GM21447 (cell line): ENCODE data around the gene SGTA.
"Not testable (repeated sequence)": the region's sequence is repeated elsewhere in the genome, so short reads cannot be mapped to it uniquely, and the experiment has no call there.

Experiments
- ATAC-seq: cut with Tn5 transposase; IDR thresholded peaks from one replicate; pipeline ENCODE4 v1.9.1; 2021; ENCODE audit not compliant: unreplicated experiment

SGTA gene

DNA sequence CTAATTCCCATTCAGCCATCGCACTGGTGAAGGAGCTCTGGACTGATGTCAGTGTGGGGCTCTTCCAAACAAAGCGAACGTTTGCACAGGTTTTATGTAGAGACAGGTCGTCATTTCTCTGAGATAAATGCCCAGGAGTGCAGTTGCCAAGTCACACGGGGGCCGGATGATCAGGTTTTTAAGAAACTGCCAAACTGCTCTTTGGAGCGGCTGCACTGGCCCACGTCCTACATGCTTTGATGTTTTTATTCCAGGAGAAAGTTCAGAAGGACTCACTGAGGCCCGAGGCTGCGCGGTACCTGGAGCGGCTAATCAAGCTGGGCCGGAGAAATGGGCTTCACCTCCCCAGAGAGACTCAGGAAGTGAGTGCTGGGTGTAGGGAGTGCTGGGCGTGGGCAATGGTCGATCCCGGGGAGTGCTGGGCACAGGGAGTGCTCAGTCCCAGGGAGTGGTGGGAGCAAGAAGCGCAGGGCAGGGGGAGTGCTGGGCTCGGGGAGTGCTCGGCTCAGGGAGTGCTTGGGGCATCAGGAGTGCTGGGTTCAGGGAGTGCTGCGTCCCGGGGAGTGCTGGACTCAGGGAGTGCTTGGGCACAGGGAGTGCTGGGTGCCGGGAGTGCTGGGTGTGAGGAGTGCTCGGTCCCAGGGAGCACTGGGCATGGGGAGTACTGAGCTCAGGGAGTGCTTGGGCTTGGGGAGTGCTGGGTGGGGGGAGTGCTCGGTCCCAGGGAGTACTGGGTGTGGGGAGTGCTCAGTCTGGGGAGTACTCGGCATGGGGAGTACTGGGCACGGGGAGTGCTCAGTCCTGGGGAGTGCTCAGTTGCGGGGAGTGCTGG lies 13.0 kb upstream of the SGTA start:
- ATAC-seq, result no peak

DNA sequence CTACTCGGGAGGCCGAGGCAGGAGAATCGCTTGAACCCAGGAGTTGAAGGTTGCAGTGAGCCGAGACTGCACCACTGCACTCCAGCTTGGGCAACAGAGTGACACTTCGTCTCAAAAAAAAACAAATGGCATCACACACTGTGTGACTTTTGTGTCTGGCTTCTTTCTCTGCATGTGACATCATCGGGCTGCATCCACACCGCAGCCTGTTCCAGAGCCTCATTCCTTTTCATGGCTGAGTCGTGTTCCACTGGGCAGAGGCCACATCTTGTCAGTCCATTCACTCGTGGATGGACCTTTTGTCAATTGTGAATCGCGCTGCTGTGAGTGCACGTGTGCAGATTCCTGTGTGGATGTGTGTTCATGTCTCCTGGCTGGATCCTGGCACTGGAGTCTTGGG lies 10.5 kb upstream of the SGTA start:
- no peak for ATAC-seq

DNA sequence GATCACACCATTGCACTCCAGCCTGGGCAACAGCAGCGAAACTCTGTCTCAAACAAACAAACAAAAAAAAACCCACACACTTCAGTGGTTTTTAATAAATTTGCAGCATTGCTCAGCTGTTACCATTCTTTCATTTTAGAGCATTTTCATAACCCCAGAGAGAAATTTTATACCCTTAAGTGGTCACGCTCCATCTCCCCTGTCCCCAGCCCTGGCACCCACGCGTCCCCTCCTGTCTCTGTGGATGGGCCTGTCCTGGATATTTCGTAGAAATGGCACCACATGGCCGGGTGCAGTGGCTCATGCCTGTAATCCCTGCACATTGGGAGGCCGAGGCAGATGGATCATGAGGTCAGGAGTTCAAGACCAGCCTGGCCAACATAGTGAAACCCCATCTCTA lies 10.1 kb upstream of the SGTA start:
- ATAC-seq, result no peak

DNA sequence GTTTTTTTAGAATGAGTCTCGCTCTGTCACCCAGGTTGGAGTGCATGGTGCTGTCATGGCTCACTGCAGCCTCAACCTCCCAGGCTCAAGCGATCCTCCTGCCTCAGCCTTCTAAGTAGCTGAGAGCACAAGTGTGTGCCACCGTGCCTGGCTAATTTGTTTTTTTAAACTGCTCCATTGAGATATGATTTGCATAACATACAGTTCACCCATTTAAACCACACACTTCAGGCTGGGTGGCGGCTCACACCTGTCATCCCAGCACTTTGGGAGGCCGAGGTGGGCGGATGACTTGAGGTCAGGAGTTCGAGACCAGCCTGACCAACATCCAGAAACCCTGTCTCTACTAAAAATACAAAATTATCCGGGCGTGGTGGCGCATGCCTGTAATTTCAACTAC lies 9.6 kb upstream of the SGTA start:
- ATAC-seq, result not testable (repeated sequence)

DNA sequence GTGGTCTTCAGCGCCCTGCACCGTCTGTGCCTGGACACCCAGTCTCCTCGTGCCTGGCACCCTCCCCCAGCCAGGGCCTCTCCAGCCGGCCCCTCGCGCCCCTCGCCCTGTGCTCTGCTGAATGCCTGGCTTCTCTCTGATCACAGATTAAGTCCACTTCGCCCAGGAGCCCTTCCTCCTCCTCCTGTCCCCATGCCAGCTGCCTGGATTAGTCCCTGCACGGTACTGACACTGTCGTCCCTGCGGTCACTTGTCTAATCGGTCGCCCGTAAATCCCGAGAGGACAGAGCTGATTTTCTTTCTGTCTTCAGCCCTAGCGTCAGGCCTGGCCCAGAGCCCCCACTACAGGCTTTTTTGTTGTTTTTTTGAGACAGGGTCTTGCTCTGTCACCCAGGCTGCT lies 8.8 kb upstream of the SGTA start:
- no peak for ATAC-seq

DNA sequence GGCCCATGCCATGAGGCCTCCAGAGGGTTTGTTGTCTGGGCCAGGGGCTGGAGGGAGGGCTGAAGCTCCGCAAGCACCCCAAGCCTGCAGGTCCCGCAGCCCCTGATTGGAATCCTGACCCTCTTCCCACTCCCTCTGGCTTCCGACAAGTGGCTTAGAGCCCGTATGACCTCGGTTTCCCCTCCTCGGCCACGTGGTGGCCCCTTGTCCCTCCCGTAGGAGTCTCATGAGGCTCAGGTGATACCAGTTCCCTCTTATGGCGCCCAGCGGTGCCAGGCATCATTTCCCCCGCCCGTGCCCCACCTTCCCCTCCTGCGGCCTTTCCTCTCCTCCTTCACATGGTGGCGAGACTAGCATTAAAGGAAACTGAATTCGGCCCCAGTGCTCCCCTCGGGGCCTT lies 8.4 kb upstream of the SGTA start:
- no peak for ATAC-seq

DNA sequence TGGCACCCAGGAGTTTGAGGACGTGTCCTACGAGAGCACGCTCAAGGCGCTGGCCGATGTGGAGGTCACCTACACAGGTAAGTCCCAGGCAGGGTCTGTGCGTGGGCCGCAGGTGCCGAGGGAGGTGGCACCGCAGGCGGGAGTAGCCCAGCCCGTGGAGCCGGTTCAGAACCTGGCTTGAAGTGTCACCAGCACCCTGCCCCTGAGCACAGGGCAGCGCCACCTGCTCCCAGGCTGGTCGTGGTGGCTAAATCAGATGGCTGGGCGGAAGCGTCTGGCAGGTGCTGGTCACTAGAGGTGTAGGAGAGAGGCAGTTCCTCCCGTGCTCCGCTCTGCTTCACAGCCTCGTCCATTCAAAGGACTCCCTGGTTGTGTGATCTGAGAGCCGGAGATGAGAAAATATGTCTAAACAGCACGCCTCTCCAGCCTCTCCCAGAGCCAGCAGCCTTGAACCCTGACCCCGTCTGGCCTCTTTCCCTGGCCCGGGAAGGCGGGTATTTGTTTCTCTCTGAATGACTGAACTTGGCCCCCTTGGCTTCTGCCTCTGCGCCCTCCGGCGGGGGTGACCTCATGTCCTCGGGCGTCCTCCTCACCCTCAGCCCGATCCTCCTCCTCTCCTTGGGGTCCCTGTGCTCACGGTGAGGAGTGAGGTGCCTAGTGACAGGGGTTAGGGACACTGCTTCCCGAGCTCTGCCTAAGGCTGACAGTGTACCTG lies 7.6 kb upstream of the SGTA start:
- ATAC-seq, result no peak

DNA sequence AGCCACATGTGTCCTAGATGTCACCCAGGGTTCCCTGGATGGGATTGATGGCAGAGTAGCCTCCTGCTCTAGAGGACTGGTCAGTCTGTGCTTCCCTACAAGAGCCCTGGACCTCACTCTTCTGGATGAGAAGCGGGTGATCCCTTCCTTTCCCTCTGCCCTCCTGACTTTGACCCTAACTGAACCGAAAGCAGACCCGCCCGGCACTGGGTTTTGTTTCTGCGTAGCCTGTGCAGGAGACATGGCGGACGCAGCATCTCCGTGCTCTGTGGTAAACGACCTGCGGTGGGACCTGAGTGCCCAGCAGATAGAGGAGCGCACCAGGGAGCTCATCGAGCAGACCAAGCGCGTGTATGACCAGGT lies 7.1 kb upstream of the SGTA start:
- ATAC-seq, result no peak

DNA sequence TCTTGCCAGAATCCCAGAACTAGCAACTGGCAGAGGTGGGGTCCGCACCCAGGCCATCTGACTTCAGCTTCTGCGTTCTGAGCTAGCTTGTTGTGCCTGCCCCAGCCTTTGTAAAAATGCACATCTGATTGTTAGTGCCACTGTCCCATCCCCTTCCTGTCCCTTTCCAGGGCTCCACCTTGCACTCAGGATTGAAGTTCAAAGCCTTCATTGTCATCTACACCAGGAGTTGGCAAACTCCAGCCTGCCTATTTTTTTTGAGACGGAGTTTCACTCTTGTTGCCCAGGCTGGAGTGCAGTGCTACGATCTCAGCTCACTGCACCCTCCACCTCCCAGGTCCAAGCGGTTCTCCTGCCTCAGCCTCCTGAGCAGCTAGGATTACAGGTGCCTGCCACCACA lies 5.2 kb upstream of the SGTA start:
- no peak for ATAC-seq

DNA sequence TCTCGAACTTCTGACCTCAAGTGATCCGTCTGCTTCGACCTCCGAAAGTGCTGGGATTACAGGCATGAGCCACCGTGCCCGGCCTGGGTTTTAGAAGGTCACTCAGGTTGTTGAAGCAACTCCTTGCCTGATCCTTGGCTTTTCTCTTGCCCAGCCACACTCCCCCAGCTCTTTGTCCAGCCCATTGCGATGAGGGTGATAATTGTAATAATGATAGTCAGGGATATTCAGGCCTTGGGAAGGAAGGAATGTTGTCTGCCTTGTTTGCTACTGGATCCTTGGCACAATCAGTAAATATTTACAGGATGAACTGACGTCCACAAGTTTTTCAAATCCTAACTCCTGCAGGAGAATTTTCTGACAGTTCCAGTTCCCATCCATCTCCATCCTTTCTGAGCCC lies 4.0 kb upstream of the SGTA start:
- ATAC-seq, result no peak

DNA sequence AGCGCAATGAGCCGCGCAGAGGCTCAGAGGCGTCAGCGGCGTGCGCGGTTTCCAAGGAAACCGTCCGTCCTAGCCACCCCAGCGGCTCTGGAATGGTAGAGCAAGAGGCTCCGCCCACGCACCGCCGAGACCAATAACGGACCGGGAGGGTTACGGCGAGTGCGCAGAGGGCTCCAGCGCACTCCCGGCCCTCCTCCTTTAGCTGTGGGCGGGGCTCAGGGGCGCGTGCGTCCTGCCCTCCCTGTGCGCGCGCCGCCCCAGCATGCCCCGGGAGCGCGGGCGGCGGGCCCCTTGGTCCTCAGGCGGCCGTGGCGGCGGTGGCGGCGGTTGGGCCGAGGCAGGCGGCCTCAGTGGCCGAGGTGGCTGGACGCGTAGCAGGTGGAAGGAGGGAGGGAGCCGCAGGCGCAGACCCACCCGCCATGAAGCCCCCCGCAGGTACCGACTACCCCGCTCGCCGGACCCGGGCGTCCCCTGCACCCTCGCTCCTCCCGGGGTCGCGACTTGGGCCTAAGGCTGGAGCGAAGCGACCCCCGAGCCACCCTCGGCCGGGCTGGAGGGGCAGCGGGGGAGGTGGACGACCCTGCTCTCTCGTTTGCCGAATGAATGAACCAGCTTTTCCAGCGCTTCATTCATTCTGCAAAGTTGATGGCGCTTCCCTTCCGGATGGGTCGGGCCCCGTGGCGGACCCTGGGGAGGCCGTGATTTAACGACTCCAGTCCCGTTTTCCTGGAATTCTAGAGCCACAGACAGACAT lies 2.3 kb upstream of the SGTA start, which contains the start of gene THOP1:
THOP1 (plus strand) TSS at position 260 of the 754 bp plus-strand sequence; CDS start at position 420, 160 bp downstream.
- peak; percentile 59 for ATAC-seq

DNA sequence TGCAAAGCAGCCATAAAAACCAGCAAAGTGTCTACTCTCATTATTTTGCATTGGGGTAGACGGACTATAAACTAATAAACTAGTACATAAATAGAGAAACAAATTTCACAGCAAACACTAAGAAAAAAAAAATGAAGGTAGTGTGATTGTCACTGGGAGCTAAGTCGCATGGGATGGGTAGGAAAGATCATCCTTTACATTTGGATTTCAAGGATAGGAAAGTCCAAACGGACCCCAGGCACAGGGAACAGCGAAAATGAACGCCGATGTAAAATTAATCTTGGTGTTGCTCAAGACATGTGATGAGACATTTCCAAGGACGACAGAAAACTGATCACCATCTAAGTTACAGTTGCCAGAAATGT lies 690 bp upstream of the SGTA start:
- no peak for ATAC-seq

DNA sequence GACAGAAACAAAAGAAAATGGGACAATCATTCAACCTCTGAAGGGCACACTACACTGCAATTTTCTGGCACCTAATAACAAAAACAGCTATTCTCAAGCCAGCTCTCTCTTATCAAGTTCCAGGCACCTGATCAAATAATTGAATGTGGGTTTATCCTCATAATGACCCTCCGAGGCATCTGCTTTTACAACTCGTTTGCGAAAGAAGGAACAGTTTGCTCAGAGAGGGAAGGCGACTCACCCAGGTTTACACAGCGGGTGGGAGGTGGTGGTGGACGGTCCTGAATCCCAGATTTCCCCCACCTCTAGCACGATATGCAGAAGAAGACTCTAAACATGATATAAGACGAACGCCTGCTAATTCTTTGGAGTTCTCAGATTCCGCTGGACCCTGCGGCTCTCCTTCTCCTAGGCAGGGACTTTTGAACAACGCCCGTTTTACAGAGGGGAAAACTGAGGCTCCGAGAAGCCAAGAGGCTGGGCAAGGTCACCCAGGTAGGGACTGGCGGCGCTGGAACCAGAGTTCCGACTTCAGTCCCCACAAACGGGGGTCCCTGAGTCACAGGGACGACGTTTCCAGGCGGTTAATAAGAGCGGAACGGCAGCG lies 641 bp downstream of the SGTA start:
- ATAC-seq, result no peak

DNA sequence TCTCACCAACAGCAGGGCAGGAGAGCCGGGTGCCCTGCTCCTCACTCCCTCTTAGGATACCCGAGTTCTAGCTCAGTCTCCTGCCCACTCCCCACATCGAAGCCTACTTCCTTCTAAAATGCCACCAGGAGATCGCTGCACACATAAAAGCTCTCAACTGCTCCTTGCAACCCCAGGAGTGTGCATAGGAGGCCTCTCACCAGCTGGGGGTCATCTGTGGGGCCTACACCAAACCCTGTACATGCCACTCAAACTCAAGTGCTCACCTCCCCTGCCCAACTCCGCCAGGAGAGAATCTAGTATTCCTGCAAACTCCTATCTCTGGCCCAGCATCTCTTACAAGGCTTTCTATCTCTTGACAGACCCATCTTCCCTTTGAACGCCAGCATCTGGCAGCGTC lies 2.8 kb downstream of the SGTA start:
- no peak for ATAC-seq

DNA sequence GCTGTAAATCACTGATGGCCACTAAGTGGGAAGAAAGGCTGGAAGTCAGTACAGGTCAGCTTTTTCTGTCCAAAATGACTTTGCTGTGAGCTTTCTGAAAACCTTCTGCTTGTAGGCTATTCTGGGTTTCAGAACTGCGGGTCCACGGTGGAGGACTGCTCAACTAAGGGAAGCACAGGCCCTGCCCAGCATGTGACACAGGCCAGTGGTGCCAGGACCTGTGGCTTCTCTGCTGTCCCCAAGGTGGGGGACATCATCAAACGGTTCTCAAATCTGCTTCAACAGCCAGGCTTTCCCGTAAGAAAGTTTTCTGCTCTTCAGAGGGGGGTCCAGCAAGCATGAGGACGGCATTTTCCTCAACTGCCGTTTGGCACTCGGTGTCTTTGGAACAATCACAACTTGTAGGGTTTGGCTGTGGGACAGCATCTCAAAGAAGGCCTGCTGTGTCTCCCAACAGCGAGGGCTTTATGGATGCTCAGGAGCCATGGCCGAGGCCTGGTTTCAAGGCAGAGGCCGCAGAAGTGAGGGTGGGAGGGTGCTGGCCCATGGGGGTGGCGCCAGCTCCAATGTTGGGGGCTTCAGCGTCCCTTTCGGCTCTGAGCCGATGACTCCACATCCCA lies 3.8 kb downstream of the SGTA start:
- ATAC-seq, result no peak

DNA sequence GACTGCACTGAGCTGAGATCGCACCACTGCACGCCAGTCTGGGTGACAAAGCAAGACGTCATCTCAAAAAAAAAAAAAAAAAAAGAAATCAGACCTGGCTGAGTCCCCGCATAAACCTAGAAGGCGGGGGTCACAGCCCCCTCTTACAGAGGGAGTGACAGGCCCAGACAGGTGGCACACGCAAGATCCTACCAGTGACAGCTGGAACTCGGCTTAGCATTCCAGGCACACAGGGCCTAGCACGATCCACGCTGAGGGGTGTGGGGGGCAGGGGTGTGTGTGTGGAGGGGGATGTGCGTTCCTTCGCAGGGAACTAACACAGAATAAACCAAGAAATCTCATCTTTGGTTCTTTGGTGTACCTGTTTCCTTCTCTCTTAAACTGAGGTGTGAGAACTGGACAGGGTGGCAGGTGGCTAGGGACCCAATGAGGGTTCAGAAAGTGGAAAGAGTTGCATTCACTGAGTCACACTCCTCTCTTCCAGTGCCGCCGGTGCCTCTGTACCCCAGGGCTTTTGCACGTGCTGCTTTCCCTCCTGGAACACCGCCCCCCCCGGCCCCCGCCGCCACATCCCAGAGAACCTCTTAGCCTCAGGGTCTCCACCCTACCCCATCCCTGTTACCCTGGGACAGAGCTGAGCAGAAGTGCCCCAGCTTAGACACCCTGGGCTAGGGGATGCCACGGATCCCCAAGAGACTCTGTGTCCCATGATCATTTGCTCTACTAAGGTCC lies 5.0 kb downstream of the SGTA start:
- no peak for ATAC-seq

DNA sequence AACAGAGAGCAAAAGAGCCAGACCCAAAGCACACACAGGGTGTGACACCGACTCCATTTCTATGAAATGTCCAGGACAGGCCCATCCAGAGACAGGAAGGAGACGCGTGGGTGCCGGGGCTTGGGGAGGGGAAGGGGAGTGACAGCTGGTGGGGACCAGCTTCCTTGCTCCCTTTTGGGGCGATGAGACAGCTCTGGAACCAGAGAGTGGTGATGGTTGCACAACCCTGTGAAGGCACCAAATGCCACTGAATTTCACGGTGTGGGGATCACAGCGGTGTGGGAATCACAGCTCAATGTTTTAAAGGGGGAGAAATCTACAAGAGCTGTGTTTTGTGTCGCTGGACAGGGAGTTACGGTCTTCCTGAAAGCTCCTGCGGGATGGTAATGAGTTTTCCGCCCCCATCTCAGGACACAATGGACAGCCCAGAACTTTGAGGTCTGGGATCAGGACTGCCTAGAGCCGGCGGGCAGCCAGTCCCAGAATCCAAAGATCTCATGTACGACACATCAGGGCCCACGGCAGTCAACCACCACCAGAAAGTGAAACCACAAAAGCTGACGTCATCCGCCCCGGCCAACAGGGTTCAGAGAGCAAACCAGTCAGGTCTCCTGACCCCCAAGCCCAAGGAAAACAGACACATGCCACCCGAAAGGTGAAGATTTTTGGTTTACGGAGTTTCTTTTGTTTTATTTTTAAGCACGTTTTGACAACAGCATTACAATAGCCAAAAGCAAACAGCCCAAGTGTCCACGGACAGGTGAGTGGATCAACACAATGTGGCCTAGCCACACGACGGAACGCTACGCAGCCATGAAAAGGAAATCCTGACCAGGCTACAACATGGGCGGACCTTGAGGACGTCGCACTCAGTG lies 7.3 kb downstream of the SGTA start:
- ATAC-seq, result no peak

DNA sequence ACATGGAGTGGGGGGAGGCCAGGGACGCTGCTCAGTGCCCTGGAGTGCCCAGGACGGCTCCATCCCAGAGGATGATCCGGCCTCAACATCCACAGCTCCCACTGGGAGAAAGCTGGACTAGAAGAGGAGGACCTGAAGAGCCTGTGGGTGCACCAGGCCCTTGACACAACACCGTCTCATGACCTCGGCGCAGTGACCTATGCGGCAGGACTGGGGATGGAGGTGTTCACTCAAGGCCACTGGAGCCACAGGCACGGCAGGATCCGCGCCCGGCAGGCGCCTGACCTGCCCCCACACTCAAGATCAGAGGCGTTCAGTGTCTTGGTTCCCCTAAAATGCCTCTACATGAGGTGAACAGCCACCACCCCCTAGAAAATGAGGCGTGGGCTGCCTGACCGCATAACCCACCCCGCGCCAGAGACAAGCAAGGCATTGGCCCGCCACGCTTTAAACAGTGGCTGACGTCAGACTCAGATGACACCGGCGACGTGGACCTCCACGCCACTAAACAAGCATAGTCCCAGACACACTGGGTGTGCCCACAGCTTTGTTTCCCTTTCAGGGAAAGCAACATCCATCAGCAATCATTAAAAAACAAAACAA lies 8.0 kb downstream of the SGTA start:
- no peak for ATAC-seq

DNA sequence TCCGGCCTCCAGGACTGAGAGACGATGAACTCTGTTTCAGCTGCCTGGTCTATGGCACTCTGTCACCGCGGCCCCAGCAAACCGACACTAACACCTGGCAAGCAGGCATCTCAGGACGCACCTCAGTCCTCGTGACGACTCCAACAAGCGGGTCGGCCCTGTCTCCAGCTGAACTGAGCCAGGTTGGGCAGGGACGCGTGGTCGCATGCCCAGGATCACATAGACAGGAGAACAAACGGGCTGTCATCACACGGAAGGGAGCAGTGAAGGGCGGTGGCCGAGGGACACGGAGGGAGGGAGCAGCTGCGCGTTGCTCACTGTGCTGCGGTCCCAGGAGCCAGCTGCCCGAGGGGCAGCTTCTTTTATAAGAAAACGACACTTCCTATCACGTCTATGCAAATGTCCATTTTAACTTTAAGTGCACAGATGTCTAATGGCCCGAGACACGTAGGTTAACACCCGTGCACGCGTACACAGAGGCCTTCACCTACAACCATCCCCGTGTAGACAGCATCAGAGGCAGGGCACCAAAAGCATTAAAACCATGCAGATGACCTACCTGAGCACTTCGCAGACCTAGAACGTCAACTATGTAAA lies 8.9 kb downstream of the SGTA start:
- no peak for ATAC-seq
